Caco-2 (cell line): ENCODE data around the gene TMEM187. TPM values are rescaled to one million over a fixed set of nuclear protein-coding genes. Genes with fewer than 3 reads are reported as not detected.

Source experiments
- BruUV-seq: library from RNA; stranded (reverse); fragments of 400-500 nt; replicated peaks from 2 replicates; lab custom pipeline; 2021; lab: Mats Ljungman, UMichigan
- CTCF ChIA-PET: fragments of 300-600 bp; sonication (Branson Sonifier 250); formaldehyde crosslinking; loops from one replicate; lab custom pipeline; 2022; ENCODE audit warnings: antibody characterized with exemption; lab: Charles Lee
- POLR2A ChIA-PET: fragments of 300-600 bp; sonication (Branson Sonifier 250); formaldehyde crosslinking; loops from one replicate; lab custom pipeline; 2022; ENCODE audit warnings: antibody characterized with exemption; lab: Charles Lee
- DNase-seq, 2 experiments: peaks; one replicate each; pipeline versions ENCODE4 v3.0.0 to v3.0.0-alpha.2; 2020 to 2022
- H3K27me3 ChIP-seq: replicated peaks from 2 replicates; pipeline ENCODE4 v1.6.0; 2011; ENCODE audit warnings: low read length; ENCODE audit not compliant: control insufficient read depth, insufficient read depth
- H3K36me3 ChIP-seq: 2 replicates; pipeline ENCODE4 v1.5.1; 2011; ENCODE audit warnings: low read length; ENCODE audit not compliant: control insufficient read depth, insufficient read depth
- H3K4me1 ChIP-seq: fragments of 250-450 bp; sonication (Bioruptor Pico); 2 replicates; pipeline ENCODE4 v1.5.1; 2020; ENCODE audit warnings: mild to moderate bottlenecking
- H3K4me3 ChIP-seq: 2 replicates; pipeline ENCODE4 v1.5.1; 2011; ENCODE audit warnings: low read depth, mild to moderate bottlenecking, control low read depth, low read length
- H3K9me3 ChIP-seq: fragments of 250-450 bp; sonication (Bioruptor Pico); 2 replicates; pipeline ENCODE4 v1.5.1; 2020; ENCODE audit warnings: mild to moderate bottlenecking, moderate library complexity
- H3K27ac Mint-ChIP-seq: one replicate; pipeline ENCODE4 v1.8.0; 2022; ENCODE audit warnings: mixed read lengths; ENCODE audit not compliant: unreplicated experiment
- H3K27me3 Mint-ChIP-seq: one replicate; pipeline ENCODE4 v1.8.0; 2022; ENCODE audit warnings: mixed read lengths; ENCODE audit not compliant: insufficient read depth, unreplicated experiment
- H3K36me3 Mint-ChIP-seq: one replicate; pipeline ENCODE4 v1.8.0; 2022; ENCODE audit warnings: mild to moderate bottlenecking, mixed read lengths; ENCODE audit not compliant: insufficient read depth, unreplicated experiment
- H3K4me1 Mint-ChIP-seq: one replicate; pipeline ENCODE4 v1.8.0; 2022; ENCODE audit warnings: low read depth, mixed read lengths; ENCODE audit not compliant: unreplicated experiment
- H3K4me3 Mint-ChIP-seq: one replicate; pipeline ENCODE4 v1.8.0; 2022; ENCODE audit warnings: mild to moderate bottlenecking, moderate library complexity, mixed read lengths; ENCODE audit not compliant: unreplicated experiment
- H3K9me3 Mint-ChIP-seq: one replicate; pipeline ENCODE4 v1.8.0; 2022; ENCODE audit warnings: mixed read lengths; ENCODE audit not compliant: unreplicated experiment
- intact Hi-C: fragments of 100-400 bp; cut with micrococcal nuclease; formaldehyde crosslinking; loops from one replicate; pipeline ENCODE4 v1.10.0; 2022; ENCODE audit not compliant: unreplicated experiment
- total RNA-seq: library from RNA; stranded (reverse); gene quantifications from 2 replicates; pipeline ENCODE4 v1.2.3, GENCODE V29; 2022
- TF ChIP-seq, protein P1 (sequence below), 2 experiments: fragments of 200-600 bp in 1 of 2; IDR thresholded peaks; 1 replicate in 1 of 2; 2 replicates in 1 of 2; pipeline versions ENCODE4 v1.5.1 to v1.8.0; 2011 to 2022; ENCODE audit warnings: antibody characterized with exemption in 1 of 2, control low read depth in 1 of 2, inconsistent platforms in 1 of 2, low read depth in 1 of 2, low read length in 1 of 2, mild to moderate bottlenecking in 1 of 2, moderate library complexity in 1 of 2; ENCODE audit not compliant: insufficient read depth in 1 of 2, severe bottlenecking in 1 of 2, unreplicated experiment in 1 of 2

TMEM187 gene
- total RNA-seq, 1 experiment from 2014 or later: 4.9 TPM

DNA sequence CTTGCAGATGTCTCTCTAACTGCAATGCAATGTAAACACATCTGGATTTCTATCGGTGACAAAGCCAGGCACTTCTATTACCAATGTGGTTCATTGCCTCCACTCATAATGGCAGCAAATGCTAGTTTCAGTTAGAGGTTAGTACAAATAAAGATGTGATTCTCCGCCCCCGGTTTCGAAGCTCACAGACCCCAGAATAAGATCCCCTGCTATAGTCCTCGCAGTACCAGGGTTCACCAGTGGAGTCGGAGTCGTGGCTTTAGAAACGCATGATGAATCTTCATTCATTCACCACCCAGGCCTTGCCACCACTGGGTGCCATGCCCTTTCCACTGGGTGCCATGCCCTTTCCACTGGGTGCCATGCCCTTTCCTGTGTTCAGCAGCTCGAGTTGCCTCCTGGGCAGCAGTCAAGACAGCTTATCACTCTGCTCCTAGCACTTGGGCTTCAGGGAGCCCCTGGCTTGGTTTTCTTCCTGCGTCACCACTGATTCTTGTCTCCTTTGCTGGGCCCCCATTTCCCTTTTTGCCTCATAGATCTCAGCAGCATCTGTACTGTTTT, 34.2 kb upstream of the TMEM187 start:
- intact Hi-C loops: no loop called here
- Histone ChIP-seq H3K36me3 (no peaks in the 10 kb centered on the region), H3K27me3 (no peaks in the 10 kb centered on the region), H3K9me3 (no peaks in the 10 kb centered on the region), H3K4me1 (0 out of 2 replicates have a peak, but pooled peaks cover 6% of the 10 kb centered on the region), H3K4me3 (no peak overlapping the region)
- TF ChIP-seq, protein P1, sequence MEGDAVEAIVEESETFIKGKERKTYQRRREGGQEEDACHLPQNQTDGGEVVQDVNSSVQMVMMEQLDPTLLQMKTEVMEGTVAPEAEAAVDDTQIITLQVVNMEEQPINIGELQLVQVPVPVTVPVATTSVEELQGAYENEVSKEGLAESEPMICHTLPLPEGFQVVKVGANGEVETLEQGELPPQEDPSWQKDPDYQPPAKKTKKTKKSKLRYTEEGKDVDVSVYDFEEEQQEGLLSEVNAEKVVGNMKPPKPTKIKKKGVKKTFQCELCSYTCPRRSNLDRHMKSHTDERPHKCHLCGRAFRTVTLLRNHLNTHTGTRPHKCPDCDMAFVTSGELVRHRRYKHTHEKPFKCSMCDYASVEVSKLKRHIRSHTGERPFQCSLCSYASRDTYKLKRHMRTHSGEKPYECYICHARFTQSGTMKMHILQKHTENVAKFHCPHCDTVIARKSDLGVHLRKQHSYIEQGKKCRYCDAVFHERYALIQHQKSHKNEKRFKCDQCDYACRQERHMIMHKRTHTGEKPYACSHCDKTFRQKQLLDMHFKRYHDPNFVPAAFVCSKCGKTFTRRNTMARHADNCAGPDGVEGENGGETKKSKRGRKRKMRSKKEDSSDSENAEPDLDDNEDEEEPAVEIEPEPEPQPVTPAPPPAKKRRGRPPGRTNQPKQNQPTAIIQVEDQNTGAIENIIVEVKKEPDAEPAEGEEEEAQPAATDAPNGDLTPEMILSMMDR (IDR thresholded peaks at IDR 0.05; ENCODE audit: insufficient read depth in 1 of 2, low read depth in 1 of 2, low read length in 1 of 2, severe bottlenecking in 1 of 2, unreplicated experiment in 1 of 2): no peak
- H3K27me3 Mint-ChIP-seq: no peaks in the 10 kb centered on the region
- H3K4me3 Mint-ChIP-seq: no peak overlapping the region
- ChIA-PET CTCF (no interaction called here), POLR2A (no interaction called here)
- peaks cover 6% of the 10 kb centered on the region for H3K36me3 Mint-ChIP-seq
- H3K27ac Mint-ChIP-seq: no peak overlapping the region
- H3K4me1 Mint-ChIP-seq: peaks cover 5% of the 10 kb centered on the region
- no peaks in the 10 kb centered on the region for H3K9me3 Mint-ChIP-seq
- no TSS peak for BruUV-seq
- DNase-seq: no peak

DNA sequence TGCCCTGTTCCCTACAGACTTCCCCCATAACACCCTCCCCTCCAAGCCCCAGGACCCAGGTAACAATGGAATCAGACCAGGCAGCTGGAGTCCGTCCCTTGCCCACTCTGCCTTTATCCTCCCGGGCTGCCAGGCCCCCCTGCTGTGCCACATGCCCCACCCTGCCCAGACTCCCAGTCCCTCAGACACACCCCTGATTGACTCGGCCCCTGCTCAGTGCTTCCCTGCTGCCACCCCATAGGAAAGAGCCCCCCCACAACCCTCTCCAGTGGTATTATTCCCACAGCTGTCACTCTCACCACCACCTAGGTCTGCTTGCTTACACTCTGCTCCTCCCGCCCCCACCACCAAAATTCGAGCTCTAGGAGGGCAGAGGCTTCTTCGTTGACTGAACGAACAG, 33.0 kb upstream of the TMEM187 start:
- ChIA-PET CTCF (interaction anchor here (0.7 kb wide), 1 partner anchor 197 kb away, joined by 3 read pairs; no protein-coding TSS in a partner anchor), POLR2A (interaction anchor here (0.6 kb wide), 1 partner anchor 11 kb away, joined by 3 read pairs; no protein-coding TSS in a partner anchor)
- no TSS peak for BruUV-seq
- Mint-ChIP-seq H3K36me3 (peaks cover 6% of the 10 kb centered on the region), H3K27me3 (no peaks in the 10 kb centered on the region), H3K4me3 (no peak overlapping the region), H3K4me1 (peaks cover 5% of the 10 kb centered on the region), H3K27ac (no peak overlapping the region), H3K9me3 (no peaks in the 10 kb centered on the region)
- Histone ChIP-seq H3K36me3 (no peaks in the 10 kb centered on the region), H3K27me3 (no peaks in the 10 kb centered on the region), H3K9me3 (no peaks in the 10 kb centered on the region), H3K4me1 (0 out of 2 replicates have a peak, but pooled peaks cover 6% of the 10 kb centered on the region), H3K4me3 (no peak overlapping the region)
- intact Hi-C loops: no loop called here
- DNase-seq: no peak
- TF ChIP-seq, protein P1 (IDR thresholded peaks at IDR 0.05; ENCODE audit: insufficient read depth in 1 of 2, low read depth in 1 of 2, low read length in 1 of 2, severe bottlenecking in 1 of 2, unreplicated experiment in 1 of 2): no peak

DNA sequence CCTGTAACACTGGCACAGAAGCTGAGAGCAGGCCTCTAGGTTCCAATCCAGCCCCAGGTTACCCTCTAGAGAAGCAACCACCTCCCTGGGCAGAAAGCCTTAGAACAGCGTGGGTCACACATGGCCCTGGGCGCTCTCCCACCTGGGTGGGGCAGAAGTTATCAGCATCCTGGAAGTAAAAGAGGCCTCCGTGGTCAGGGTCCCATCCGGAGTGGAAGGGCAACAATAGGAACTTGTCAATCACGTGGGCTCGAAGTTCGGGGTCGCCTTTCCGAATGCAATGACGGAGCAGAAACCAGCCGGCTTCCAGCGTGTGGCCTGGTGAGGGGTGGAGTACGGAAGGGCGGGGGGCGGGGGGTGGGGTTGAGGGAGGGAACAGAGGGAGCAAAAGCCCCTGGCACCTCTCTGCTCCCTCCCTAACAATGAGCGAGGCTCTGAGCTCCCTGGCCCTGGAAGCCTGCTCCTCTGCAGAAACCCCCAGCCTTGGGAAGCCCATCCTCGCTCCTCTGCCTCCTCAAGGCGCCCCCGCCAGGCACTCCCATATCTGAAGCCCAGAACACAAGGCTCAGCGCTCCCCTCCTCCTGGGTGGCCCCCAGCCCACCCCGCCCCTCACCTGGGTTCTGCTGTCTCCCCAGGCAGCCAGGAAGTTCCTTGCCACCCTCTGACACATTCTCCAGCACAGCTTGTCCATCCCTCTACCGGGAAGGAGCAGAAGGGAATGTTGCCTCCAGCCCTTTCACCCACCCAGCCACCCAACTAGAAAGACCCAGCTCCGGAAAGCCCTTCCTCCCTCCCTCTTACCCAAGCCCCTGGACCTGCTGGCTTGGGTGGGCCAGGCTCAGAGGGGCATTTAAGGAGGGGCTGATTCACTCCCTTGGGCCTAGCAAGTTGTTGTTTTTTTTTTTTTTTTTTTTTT, 31.0 kb upstream of the TMEM187 start:
- no TSS peak for BruUV-seq
- TF ChIP-seq, protein P1 (IDR thresholded peaks at IDR 0.05; ENCODE audit: insufficient read depth in 1 of 2, low read depth in 1 of 2, low read length in 1 of 2, severe bottlenecking in 1 of 2, unreplicated experiment in 1 of 2): no peak
- Histone ChIP-seq H3K27me3 (no peaks in the 10 kb centered on the region), H3K9me3 (no peaks in the 10 kb centered on the region), H3K36me3 (no peaks in the 10 kb centered on the region), H3K4me3 (no peak overlapping the region), H3K4me1 (0 out of 2 replicates have a peak, but pooled peaks cover 6% of the 10 kb centered on the region)
- no peaks in the 10 kb centered on the region for H3K9me3 Mint-ChIP-seq
- DNase-seq: no peak
- H3K27ac Mint-ChIP-seq: no peak overlapping the region
- H3K4me3 Mint-ChIP-seq: no peak overlapping the region
- ChIA-PET POLR2A (no interaction called here), CTCF (no interaction called here)
- peaks cover 7% of the 10 kb centered on the region for H3K36me3 Mint-ChIP-seq
- peaks cover 5% of the 10 kb centered on the region for H3K4me1 Mint-ChIP-seq
- intact Hi-C loops: no loop called here
- H3K27me3 Mint-ChIP-seq: no peaks in the 10 kb centered on the region
